Measurements from ENCODE around the gene TSR3.

Gene TSR3

DNA sequence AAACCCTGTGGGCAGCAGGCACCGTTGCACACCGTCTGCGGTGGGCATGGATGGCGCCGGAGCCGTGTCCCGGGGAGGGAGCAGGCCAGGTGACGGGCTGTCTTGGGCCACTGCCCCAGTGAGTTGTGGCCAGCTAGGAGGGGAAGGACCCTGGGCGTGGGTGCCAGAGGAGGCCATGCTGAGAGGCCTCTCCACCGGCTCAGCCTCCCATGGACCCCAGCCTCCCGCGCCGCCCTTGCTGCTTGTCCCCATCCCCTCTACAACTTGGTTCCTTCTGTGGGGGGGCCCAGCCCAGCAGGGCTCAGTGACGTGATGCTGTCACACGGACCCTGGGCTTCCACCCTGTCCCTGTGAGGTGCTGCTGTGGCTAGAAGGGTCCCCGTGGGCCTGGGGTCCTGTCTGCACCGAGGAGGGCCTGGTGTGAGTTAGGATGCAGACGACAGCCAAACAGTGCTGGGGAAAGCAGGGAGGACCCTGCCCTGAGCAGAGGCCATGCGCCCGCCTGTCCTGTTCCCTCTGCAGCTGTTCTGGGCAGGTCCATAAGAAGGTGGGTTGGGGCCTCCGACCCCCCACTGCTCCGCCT is 30.9 kb downstream of the TSR3 start:
- DNase-seq (no peak), ATAC-seq (ENCODE audit: insufficient read depth, low read depth) (0 out of 3 replicates have a peak, but pooled peaks have one; percentile 7)
- TF ChIP-seq EZH2 (IDR thresholded peaks at IDR 0.05; ENCODE audit: borderline replicate concordance, low read depth, low read length, severe bottlenecking) (no peak), CTCF (IDR thresholded peaks at IDR 0.05; ENCODE audit: borderline replicate concordance, extremely low read depth, low read length, poor library complexity, severe bottlenecking) (no peak)
- H3K9me3 ChIP-seq (ENCODE audit: insufficient read depth, low read length, severe bottlenecking), result no peaks in the 10 kb centered on the region
- no peak overlapping the region for H3K9ac ChIP-seq (ENCODE audit: low read depth, low read length)
- H3K4me3 ChIP-seq (ENCODE audit: low read depth in 1 of 2, low read length in 2 of 2), result no peak overlapping the region
- no peak overlapping the region for H3K27ac ChIP-seq (ENCODE audit: low read length)
- H3K36me3 ChIP-seq (ENCODE audit: insufficient read depth, low read length), result peaks cover 96% of the 10 kb centered on the region
- H3K27me3 ChIP-seq (ENCODE audit: insufficient read depth, low read length, poor library complexity), result no peaks in the 10 kb centered on the region
- peaks cover 51% of the 10 kb centered on the region for H3K79me2 ChIP-seq (ENCODE audit: insufficient read depth, low read length)
- no peak overlapping the region for H2AFZ ChIP-seq (ENCODE audit: low read depth, low read length)
- peaks cover 84% of the 10 kb centered on the region for H4K20me1 ChIP-seq (ENCODE audit: insufficient read depth, low read length)
- no peak overlapping the region for H3K4me2 ChIP-seq (ENCODE audit: insufficient read depth, low read length)
- no peaks in the 10 kb centered on the region for H3K4me1 ChIP-seq (ENCODE audit: insufficient read depth, low read length)

DNA sequence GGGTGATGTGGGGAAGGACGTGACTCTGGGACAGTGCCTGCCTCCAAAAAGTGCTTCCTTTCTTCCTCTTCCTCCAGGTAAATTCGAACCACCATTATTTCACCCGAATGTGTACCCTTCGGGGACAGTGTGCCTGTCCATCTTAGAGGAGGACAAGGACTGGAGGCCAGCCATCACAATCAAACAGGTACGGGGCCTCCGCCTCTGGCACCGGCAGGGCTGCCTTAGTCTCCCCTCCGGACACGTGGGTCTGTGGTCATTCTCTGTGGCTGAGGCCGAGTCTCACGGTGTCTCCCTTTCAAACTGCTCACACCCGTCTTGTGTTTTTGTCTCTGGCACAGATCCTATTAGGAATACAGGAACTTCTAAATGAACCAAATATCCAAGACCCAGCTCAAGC is 31.6 kb downstream of the TSR3 start:
- H4K20me1 ChIP-seq (ENCODE audit: insufficient read depth, low read length), result peaks cover 84% of the 10 kb centered on the region
- DNase-seq (no peak), ATAC-seq (ENCODE audit: insufficient read depth, low read depth) (no peak)
- H3K79me2 ChIP-seq (ENCODE audit: insufficient read depth, low read length), result peaks cover 58% of the 10 kb centered on the region
- H3K4me2 ChIP-seq (ENCODE audit: insufficient read depth, low read length), result no peak overlapping the region
- no peaks in the 10 kb centered on the region for H3K27me3 ChIP-seq (ENCODE audit: insufficient read depth, low read length, poor library complexity)
- no peak overlapping the region for H3K4me3 ChIP-seq (ENCODE audit: low read depth in 1 of 2, low read length in 2 of 2)
- H3K36me3 ChIP-seq (ENCODE audit: insufficient read depth, low read length), result peaks cover 96% of the 10 kb centered on the region
- no peak overlapping the region for H3K9ac ChIP-seq (ENCODE audit: low read depth, low read length)
- H2AFZ ChIP-seq (ENCODE audit: low read depth, low read length), result no peak overlapping the region
- no peak overlapping the region for H3K27ac ChIP-seq (ENCODE audit: low read length)
- no peaks in the 10 kb centered on the region for H3K9me3 ChIP-seq (ENCODE audit: insufficient read depth, low read length, severe bottlenecking)
- no peaks in the 10 kb centered on the region for H3K4me1 ChIP-seq (ENCODE audit: insufficient read depth, low read length)
- TF ChIP-seq EZH2 (IDR thresholded peaks at IDR 0.05; ENCODE audit: borderline replicate concordance, low read depth, low read length, severe bottlenecking) (no peak), CTCF (IDR thresholded peaks at IDR 0.05; ENCODE audit: borderline replicate concordance, extremely low read depth, low read length, poor library complexity, severe bottlenecking) (no peak)

DNA sequence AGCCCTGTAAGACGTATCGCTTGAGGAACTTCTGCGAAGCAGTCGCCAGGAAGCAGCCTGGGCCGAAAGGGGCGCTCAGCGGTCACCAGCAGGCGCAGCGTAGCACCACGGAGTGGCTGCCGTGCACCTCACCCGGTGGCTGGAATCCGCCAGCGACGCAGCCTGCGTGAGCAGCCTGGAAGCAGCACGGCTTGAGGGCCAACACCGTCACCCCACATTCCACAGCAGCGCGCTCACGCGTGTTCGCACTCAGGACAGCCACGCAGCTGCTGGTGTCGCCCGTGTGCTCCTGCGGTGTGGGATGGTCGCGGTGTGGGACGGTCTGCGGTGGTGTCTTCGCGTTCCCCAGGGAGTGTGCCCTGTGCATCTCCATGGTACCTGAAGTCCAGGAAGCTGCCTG is 32.6 kb downstream of the TSR3 start:
- Histone ChIP-seq H3K9ac (ENCODE audit: low read depth, low read length) (no peak overlapping the region), H3K36me3 (ENCODE audit: insufficient read depth, low read length) (peaks cover 96% of the 10 kb centered on the region), H4K20me1 (ENCODE audit: insufficient read depth, low read length) (peaks cover 85% of the 10 kb centered on the region), H3K27ac (ENCODE audit: low read length) (no peak overlapping the region), H3K27me3 (ENCODE audit: insufficient read depth, low read length, poor library complexity) (no peaks in the 10 kb centered on the region), H3K79me2 (ENCODE audit: insufficient read depth, low read length) (peaks cover 69% of the 10 kb centered on the region), H3K4me3 (ENCODE audit: low read depth in 1 of 2, low read length in 2 of 2) (no peak overlapping the region), H2AFZ (ENCODE audit: low read depth, low read length) (no peak overlapping the region), H3K4me1 (ENCODE audit: insufficient read depth, low read length) (no peaks in the 10 kb centered on the region; the same call in 1 of the 2 replicates), H3K9me3 (ENCODE audit: insufficient read depth, low read length, severe bottlenecking) (no peaks in the 10 kb centered on the region), H3K4me2 (ENCODE audit: insufficient read depth, low read length) (no peak overlapping the region)
- TF ChIP-seq CTCF (IDR thresholded peaks at IDR 0.05; ENCODE audit: borderline replicate concordance, extremely low read depth, low read length, poor library complexity, severe bottlenecking), result no peak
- TF ChIP-seq EZH2 (IDR thresholded peaks at IDR 0.05; ENCODE audit: borderline replicate concordance, low read depth, low read length, severe bottlenecking), result no peak
- DNase-seq, result no peak
- no peak for ATAC-seq (ENCODE audit: insufficient read depth, low read depth)

- Histone ChIP-seq H3K79me2 (ENCODE audit: insufficient read depth, low read length) (peaks cover 77% of the 10 kb centered on the region), H3K36me3 (ENCODE audit: insufficient read depth, low read length) (peaks cover 95% of the 10 kb centered on the region), H3K27ac (ENCODE audit: low read length) (no peak overlapping the region), H4K20me1 (ENCODE audit: insufficient read depth, low read length) (peaks cover 85% of the 10 kb centered on the region), H3K4me3 (ENCODE audit: low read depth in 1 of 2, low read length in 2 of 2) (no peak overlapping the region), H2AFZ (ENCODE audit: low read depth, low read length) (no peak overlapping the region), H3K4me1 (ENCODE audit: insufficient read depth, low read length) (peaks cover 6% of the 10 kb centered on the region), H3K9ac (ENCODE audit: low read depth, low read length) (no peak overlapping the region), H3K4me2 (ENCODE audit: insufficient read depth, low read length) (no peak overlapping the region), H3K27me3 (ENCODE audit: insufficient read depth, low read length, poor library complexity) (no peaks in the 10 kb centered on the region), H3K9me3 (ENCODE audit: insufficient read depth, low read length, severe bottlenecking) (no peaks in the 10 kb centered on the region)
- DNase-seq (no peak), ATAC-seq (ENCODE audit: insufficient read depth, low read depth) (no peak)
- TF ChIP-seq EZH2 (IDR thresholded peaks at IDR 0.05; ENCODE audit: borderline replicate concordance, low read depth, low read length, severe bottlenecking), result no peak
- no peak for TF ChIP-seq CTCF (IDR thresholded peaks at IDR 0.05; ENCODE audit: borderline replicate concordance, extremely low read depth, low read length, poor library complexity, severe bottlenecking)
Measured at GRCh38 chr16:1318268-1318545, 33.5 kb downstream of the TSR3 start.

All from DND-41 (cell line).